GM19468 (cell line): Measurements from ENCODE around the gene SMO.
"Not testable (repeated sequence)": the region's sequence is repeated elsewhere in the genome, so short reads cannot be mapped to it uniquely, and the experiment has no call there.

ENCODE experiments used
- ATAC-seq: cut with Tn5 transposase; IDR thresholded peaks from one replicate; pipeline ENCODE4 v1.9.1; 2021; ENCODE audit warnings: mild to moderate bottlenecking, moderate library complexity, moderate number of reproducible peaks; ENCODE audit not compliant: unreplicated experiment; ENCODE audit errors: extremely low read depth

Gene SMO

GRCh38 chr7:129169171-129169671 is 19.2 kb upstream of the SMO start:
- no peak for ATAC-seq

GRCh38 chr7:129169686-129170440 is 18.6 kb upstream of the SMO start:
- no peak for ATAC-seq

- no peak for ATAC-seq
Measured at GRCh38 chr7:129170441-129171021, 17.9 kb upstream of the SMO start.

- ATAC-seq: not testable (repeated sequence)
Measured at GRCh38 chr7:129173861-129174260, 14.6 kb upstream of the SMO start.

DNA sequence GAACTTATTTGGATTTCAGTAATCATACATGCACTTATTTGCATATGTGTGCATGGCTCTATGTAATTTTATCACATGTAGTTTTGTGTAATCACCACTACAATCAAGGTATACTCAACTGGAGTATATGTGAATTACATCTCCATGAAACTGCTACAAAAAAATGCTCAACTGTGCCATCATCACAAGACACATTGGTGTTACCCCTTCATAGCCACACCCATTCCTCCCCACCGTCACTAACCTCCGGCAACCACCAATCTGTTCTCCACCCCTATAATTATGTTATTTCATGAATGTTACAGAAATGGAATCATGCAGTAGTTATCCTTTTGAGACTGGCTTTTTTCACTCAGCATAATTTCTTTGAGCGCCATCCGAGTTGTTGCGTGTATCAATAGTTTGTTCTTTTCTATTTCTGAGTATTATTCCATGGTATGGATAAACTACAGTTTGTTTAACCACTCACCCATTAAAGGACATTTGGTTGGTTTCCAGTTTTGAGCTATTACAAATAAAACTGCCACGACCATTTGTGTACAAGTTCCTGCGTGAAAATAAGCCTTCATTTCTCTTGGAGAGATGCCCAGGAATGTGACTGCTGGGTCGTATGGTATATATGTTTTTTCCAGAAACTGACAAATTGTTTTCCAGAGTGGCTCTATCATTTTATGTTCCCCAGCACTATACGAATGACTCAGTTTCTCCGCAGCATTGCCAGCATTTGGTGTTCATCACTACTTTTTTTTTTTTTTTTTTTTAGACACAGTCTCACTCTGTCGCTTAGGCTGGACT is 11.3 kb upstream of the SMO start:
- ATAC-seq: no peak

DNA sequence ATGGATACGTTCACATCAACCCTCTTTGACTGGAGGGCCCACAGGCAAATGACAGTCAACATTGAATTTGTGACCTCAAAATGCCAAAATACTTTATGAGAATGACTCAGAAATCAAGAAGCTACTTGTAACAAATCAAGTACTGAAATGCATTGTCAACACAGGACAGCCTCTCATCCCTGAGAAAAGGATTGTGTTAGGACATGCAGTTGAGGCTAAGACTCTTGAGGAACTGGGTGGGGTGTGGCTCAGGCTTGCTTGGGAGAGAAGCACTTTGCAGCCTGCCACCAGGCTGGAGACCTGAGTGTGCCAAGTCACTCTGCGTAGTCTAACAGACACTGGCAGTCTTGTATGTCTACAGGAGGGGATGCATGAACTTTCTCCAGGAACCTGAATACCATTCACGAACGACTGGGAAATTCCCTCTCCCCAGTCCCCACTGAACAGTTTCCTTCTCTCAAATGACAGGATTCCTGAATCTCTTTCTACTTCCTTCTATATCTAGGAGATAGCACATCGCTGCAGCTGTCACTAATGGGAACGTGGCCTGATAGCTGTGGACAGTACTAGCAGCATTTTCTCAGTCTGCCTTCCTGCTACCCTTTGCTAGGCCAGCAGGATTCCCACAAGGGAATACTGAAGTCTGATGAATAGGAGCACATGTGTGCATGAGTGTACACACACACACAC is 3.3 kb upstream of the SMO start:
- ATAC-seq: no peak

- ATAC-seq: no peak
Measured at GRCh38 chr7:129186749-129187260, 1.6 kb upstream of the SMO start.

GRCh38 chr7:129187681-129188371 is 607 bp upstream of the SMO start:
- no peak for ATAC-seq

DNA sequence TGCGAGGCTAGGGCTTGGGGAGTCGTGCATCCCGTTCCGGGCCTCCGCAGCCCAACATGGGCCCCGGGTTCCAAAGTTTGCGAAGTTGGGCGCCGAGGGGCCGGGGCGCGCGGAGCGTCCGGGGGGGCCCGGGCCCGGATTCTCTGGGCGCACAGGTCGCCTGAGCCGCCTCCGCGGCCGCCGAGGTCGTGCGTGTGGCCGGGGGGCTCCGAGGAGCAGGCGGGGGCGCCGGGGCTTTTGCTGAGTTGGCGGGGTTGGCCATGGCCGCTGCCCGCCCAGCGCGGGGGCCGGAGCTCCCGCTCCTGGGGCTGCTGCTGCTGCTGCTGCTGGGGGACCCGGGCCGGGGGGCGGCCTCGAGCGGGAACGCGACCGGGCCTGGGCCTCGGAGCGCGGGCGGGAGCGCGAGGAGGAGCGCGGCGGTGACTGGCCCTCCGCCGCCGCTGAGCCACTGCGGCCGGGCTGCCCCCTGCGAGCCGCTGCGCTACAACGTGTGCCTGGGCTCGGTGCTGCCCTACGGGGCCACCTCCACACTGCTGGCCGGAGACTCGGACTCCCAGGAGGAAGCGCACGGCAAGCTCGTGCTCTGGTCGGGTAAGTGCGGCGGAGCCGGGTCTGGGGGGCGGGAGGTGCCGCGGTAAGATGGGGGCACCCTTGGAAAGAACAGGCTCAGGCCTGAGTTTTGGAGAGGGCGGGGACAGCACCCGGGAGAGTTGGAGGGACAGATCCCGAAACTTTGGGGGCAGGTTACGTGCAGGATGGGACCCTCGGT is 643 bp downstream of the SMO start:
- ATAC-seq: no peak

DNA sequence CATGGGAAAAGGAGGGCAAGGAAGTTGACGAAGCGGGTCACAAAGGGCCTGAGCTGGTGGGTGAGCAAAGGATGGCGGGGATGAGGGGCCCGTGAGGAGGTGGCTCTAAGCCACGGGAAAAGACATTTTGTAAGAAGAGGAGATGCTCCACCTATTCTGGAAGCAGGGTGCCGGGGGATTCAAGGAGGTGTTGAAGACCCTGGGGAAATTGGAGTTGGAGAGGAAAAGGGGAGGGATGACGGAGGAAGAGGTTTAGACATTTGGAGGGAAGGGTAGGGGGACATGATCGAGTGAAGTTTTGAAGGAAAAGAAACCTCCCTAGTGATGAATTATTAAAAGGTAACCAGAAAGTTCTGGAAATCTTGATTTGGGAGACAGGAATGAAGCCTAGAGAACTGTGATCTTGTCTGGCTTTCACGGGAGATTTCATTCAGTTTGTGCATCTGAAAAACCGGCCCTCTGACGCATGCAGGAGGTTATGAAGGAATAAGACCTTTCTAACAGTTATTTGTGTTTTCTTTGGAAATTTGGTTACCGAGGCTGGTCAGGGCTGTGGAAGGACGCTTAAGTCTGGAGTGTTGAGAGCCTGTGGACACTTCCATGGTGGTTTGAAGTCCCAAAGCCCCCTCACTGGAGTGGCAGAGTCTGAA is 1.4 kb downstream of the SMO start:
- no peak for ATAC-seq

GRCh38 chr7:129191272-129191671 is 2.8 kb downstream of the SMO start:
- no peak for ATAC-seq

DNA sequence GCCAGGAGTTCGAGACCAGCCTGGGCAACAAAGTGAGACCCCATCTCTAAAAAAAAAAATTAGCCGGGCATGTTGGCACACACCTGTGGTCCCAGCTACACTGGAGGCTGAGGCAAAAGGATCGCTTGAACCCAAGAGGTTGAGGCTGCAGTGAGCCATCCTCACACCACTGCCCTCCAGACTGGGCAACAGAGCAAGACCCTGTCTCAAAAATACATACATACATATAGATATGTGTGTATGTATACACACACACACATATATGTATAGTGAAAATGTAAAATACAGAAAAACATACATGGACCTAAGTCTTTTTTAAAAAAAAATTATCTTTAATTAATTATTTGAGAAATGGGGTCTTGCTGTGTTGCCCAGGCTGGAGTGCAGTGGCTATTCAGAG is 5.5 kb downstream of the SMO start:
- no peak for ATAC-seq

DNA sequence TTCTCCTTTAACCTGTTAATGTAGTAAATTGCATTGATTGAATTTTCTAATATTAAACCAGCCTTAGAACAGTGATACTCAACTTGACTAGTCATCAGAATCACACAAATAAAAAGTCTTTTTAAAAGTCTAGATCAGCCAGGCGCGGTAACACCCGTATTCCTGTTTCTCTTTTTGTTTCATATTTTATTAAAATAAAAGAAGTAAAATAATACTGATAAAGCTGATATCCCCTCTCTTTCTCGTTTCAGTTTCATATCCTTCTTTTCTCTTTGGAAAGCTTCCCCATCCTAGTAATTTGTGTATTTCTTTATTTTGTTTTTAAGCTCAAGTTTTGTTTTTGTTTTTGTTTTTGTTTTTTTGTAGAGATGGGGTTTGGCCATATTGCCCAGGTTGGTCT is 9.3 kb downstream of the SMO start:
- ATAC-seq: no peak

DNA sequence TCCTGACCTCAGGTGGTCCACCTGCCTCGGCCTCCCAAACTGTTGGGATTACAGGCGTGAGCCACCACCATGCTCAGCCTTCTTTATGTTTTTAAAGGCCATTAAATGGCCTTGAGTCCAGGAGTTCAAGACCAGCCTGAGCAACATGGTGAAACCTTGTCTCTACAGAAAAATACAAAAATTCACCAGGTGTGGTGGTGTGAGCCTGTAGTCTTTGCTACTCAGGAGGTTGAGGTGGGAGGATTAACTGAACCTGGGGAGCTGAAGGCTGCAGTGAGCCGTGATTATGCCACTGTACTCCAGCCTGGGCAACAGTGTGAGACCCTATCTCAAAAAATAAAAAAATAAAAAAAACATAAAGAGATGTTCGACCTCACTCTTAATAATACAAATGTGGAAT is 11.0 kb downstream of the SMO start:
- no peak for ATAC-seq

DNA sequence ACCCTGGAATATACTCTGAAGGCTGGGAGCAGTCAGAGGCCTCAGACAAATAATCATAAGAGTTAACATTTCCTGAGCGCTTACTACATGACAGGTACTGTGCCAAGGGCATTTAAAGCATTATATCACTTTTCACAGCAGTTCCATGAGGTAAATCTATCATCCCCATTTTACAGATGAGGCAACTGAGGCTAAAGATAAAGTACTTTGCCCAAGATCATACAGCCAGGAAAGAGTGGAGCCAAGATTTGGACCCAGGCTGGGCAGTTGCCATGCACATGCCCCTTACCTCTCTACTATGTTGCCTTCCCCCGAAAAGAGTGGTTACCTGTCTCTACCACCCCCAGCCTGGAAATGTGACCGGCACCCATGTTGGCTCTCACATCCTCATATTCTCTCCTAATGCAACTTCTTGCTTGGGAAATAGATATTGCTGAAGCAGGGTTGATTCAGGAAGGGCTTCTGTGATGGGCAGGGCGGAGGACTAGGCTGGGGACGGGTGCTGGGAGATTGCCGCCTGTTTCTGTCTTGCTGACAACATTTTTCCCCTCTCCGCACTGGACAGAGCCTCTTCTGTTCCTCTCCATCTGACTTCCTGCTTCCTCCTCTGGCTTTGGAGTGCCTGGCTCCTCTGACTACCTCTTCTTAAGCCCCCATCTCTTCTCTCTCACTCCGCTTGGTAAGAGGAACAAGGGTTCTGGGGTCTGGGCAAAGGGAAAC is 13.8 kb downstream of the SMO start:
- no peak for ATAC-seq

DNA sequence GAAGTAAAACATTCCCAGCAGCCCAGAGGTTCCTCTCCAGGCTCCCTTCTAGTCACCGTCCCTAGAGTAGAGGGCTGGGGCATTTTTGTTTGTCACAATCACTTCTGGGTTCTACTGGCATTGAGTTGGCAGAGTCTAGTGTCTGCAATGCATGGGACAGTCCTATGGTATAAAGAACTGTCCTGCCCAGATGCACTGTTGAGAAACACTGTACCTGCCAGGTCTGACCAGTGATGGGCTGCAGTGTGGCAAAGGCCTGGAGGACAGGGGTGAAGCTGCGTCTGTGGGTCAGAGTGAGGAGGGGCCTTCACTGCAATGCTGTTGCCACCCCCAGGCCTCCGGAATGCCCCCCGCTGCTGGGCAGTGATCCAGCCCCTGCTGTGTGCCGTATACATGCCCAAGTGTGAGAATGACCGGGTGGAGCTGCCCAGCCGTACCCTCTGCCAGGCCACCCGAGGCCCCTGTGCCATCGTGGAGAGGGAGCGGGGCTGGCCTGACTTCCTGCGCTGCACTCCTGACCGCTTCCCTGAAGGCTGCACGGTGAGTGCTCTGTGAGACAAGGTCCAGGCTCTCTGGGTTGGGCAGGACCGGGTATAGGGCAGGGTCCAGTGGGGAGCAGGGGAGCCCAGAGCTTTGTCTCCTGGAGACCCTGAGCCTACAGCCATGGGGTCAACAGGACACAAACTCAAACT is 14.8 kb downstream of the SMO start:
- ATAC-seq: no peak

DNA sequence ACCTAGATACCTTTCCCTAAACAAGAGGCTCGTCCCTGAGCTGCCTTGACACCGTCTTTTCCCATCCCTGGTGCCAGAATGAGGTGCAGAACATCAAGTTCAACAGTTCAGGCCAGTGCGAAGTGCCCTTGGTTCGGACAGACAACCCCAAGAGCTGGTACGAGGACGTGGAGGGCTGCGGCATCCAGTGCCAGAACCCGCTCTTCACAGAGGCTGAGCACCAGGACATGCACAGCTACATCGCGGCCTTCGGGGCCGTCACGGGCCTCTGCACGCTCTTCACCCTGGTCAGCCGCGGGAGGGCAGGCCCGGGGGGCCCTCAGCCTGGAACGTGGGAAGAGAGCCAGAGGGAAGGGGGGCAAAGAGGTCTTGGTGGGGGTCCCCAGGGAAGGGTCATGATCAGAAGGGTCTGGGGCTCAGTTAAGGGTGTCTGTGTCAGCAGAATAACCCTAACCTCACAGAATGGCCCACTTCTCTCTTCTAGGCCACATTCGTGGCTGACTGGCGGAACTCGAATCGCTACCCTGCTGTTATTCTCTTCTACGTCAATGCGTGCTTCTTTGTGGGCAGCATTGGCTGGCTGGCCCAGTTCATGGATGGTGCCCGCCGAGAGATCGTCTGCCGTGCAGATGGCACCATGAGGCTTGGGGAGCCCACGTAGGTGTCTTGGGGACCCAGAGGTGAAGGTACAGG is 16.8 kb downstream of the SMO start:
- ATAC-seq: no peak
